Ramos (cell line): Measurements from ENCODE around the gene RNF215.

ENCODE experiments used
- in situ Hi-C: fragments of 300-500 bp; cut with MboI; formaldehyde crosslinking; loops from one replicate; pipeline ENCODE4 v1.14.3; 2022; ENCODE audit warnings: low sequenced_read_pairs; ENCODE audit not compliant: unreplicated experiment

The RNF215 gene

GRCh38 chr22:30386960-30387827 lies at the start of gene RNF215:
RNF215 (minus strand) TSS chr22:30387411; CDS start chr22:30387313, 98 bp downstream.
- in situ Hi-C loops = loop anchor here (5.0 to 10.0 kb wide), 2 partner anchors 100 to 282 kb away; partner anchors contain the start of gene CASTOR1

GRCh38 chr22:30436196-30436595 lies 49.0 kb upstream of the RNF215 start:
- in situ Hi-C loops = no loop called here

- in situ Hi-C loops = no loop called here
These were observed 48.5 kb upstream of the RNF215 start for GRCh38 chr22:30435674-30436126.

GRCh38 chr22:30434843-30435242 lies 47.6 kb upstream of the RNF215 start:
- in situ Hi-C loops = no loop called here

- in situ Hi-C loops = no loop called here
These were observed 46.6 kb upstream of the RNF215 start for GRCh38 chr22:30433773-30434172.

DNA sequence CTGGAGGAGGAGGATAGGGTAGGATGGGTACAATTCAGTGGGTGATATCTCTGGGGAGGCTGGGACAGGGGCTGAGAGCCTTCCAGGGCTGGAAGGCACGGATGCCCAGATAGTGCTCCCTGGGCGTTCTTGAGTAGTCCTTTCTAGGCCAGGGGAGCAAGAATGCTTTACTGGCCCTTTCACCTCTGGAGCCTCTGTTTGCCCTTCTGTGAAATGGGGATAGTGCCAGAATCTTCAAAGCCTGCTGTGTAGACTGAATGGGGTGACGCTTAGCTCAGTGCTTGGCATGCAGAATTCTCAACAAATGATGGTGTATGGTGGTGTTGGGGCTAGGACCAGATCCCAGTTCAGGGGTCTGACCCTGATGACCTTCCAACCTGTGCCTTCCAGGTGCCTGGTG lies 46.0 kb upstream of the RNF215 start:
- in situ Hi-C loops = no loop called here

DNA sequence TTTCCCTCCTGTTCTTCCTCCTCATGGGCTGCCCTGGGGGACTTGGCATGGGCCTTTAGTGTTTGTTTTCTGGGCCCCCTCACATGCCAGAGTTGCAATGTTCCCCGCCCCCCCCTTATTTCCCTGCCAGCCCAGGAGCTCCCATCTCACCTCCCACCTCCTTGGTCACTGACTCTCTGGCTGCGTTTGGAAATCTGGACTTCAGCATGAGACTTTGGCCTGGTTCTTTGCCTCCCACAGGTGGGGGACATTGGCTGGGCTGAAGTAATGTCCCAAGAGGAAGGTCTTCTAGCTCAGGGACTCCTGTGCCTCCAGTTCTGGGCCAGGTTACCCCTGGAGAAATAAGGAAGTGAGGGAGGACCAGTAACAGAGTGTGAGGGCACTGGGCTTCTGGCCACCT lies 45.3 kb upstream of the RNF215 start:
- in situ Hi-C loops = no loop called here

- in situ Hi-C loops = no loop called here
These were observed 44.9 kb upstream of the RNF215 start for GRCh38 chr22:30432096-30432495.

GRCh38 chr22:30430933-30431332 lies 43.7 kb upstream of the RNF215 start:
- in situ Hi-C loops = no loop called here

DNA sequence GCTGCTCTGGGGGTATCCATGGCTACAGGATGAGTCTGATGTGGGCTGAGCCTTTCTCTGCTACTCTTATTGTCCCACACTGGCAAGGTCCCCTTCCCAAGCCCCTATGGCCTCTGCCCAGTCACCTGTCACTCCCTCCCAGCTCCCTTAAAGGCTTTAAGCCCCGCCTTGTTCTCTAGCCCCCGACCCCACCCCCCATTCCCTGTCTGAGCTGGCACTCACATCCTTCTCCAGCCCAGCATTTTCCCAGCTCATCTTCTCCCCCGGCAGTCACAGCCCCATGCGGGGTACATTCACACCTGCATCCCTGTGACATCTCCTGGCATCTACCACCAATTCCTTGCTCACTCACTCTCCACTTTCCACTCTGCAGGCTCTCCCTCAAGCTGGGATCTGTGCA lies 42.7 kb upstream of the RNF215 start:
- in situ Hi-C loops = no loop called here

DNA sequence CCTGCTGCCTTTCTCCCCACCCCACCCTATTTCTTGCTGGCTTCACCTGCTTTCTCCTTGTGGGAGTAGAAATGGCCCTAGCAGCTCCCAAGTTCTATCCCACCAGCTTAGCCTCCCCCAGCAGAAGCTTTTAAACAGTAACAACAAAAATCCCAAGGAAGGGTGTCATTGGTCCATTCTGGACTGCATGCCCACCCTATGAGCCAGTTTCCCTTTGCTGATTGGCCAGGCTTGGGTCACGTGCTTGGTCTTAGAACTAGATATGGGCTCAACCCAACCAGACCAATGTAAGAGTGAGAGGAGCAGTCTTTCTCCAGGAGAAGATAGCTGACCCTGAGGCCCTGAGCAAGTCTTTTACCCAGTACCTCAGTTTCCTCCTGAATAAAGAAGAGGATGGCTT lies 40.7 kb upstream of the RNF215 start:
- in situ Hi-C loops = no loop called here

DNA sequence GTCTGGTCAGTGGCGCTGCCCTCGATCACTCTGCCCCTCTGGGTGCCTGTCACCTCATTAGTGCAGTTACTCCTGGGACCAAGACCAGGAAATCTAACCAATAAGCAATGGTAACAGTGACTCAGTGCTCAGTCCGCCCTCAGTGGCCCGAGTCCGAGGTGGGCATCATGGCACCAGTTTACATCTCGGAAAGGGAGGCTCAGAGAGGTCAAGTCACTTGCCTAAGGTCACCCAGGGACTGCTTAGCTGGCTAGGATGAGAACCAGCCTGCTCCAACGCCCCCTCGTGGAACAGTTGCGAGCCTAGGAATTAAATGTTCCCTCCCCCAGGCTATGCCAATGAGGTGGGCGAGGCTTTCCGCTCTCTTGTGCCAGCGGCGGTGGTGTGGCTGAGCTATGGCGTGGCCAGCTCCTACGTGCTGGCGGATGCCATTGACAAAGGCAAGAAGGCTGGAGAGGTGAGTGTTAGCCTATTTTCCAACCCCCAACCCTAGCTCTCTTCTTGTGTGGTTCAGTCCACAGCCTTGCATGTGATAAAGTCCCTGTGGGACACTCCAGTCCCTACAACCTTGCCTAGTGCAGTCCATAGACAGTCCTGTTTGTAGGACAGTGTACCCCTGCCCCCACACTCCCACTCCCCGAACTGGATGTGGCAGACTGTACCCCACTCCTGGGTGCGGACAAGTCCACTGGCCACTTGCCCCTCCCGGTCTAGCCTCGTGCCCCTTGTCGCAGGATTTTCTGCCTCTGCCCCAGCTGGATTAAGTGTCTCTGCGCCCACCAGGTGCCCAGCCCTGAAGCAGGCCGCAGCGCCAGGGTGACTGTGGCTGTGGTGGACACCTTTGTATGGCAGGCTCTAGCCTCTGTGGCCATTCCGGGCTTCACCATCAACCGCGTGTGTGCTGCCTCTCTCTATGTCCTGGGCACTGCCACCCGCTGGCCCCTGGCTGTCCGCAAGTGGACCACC lies 39.5 kb upstream of the RNF215 start:
- in situ Hi-C loops = no loop called here

DNA sequence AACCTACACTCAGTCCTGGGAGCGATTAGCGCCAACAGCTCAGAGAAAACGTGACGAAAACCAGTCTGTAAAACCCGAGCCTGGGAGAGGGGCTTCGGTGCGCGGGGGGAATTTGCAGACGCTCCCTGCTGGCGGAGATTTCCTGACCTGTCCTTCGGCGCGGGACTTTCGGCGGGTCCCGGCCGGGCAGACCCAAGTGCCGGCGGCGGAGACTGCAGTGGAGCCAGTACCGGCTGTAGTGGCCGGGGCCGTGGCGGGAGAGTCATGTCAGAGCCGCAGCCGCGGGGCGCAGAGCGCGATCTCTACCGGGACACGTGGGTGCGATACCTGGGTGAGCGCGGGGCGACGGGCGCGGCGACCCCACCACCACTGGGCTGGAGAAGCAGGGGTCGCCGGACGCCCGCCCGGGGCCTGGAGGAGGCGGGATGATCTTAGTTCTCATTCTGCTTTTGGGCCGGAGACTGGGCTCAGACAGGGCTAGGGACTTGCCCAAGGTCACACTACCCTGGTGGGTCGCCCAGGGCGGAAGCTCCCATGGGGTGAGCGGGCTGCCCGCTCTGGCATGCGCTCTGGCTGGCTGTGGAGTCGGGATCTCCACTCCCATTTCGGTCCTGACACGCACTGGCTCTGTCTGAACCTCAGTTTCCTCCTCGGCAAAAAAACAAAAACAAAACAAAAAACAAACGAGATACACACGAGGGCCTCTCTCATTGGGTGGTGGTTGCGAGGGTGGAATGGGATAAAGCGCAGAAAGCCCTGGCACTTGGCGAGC lies 38.6 kb upstream of the RNF215 start, which contains the start of gene MTFP1:
TSS of gene MTFP1 (plus strand) at position 153 of the 772 bp plus-strand sequence. CDS start at position 265, 112 bp downstream.
- in situ Hi-C loops = no loop called here

- in situ Hi-C loops = no loop called here
These were observed 38.1 kb upstream of the RNF215 start for GRCh38 chr22:30425327-30425615.

DNA sequence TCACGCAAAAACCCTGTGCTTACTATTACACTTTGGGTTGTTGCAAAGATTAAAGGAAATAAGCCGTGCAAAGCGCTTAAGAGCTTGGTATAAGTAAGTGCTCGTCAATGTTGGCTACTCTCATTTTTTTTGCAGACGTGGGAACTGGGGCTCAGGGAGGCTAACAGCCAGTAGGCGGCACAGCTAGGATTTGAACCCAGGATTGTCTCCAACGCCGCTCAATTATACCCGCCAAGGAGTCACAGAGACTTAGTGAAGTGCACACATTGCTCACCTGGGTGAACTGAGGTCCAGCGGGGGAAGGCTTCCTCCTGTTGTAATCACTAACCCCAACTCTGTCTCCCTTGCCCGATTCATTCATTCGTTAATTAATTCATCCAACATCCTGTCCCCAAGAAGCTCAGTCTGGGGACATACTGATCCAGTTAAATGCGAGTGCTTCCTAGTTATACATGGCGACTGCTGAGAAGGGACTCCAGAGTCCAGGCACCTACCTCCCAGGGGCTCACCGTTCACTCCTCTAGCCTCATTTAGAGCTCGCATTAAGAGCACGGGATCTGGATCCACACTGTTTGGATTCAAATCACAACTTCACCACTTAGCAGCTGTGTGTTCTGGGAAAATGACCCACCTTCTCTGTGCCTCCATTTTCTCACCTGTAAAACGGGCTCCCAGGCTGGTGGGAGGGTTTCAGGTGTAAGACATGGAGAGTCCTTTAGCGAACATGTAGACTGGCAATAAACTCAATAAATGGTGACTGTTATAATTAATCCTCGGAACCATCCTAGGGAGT lies 37.5 kb upstream of the RNF215 start:
- in situ Hi-C loops = no loop called here

DNA sequence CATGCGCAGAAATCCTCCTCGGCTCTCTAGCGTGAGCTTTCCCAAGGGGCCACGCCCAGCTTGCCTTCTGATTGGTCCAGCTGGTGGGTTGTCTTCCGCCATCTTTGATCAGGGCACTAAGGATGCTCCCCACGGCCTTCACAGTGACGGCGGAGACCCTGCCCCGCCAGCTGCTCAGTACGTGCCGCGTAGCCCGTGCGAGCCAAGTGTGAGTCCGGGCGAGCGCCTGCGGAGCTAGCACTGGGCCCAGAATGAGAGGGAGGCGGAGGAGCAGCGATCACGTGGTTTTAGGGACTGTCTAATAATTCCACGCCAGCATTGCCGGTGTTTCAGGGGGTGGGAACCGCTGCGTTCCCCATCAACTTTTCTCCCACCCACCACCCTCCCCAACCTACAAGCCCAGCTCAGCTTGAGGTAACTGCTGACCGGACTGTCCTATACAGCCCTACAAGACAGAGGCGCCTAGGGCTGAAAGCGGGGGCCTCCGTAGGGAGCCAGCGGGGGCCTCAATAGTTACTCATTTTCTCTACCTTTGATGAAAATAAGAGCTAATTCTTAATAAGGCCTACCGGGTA lies 36.8 kb upstream of the RNF215 start:
- in situ Hi-C loops = no loop called here

DNA sequence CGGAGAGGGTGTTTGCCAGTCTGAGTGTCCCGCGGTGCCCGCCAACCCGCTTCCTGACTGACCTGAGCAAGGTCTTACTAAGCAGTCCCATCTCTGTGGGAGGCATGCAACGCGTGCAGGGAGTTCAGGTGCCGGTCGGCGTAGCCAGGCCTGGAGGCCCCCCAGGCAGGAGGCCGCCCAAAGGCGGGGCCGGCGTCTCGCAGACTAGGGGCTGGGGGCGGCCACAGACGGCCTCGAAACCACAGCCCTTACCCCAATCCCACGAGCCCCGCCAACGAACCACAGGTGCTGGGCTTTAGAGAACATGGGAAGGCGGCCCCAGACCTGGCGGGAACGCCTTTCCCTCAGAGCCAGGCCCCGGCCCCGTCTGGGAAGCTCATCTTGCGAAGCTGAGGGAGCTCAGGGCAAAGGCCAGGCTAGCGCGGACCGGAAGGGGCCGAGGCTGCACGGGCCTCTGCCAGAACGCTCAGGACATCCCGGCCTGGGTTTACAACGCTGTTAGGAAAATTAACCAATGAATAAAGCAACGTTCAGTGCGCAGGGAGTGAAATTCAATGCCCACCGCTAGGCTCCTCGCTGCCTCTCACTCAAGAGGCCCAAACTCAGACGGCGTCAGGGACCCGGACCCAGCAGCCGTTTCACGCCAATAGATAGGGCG lies 36.2 kb upstream of the RNF215 start:
- in situ Hi-C loops = no loop called here

GRCh38 chr22:30422481-30423300 lies 35.5 kb upstream of the RNF215 start:
- in situ Hi-C loops = no loop called here
